Heart left ventricle (tissue), 16 donors: ENCODE results near the gene ELMOD3. TPM values are rescaled to one million over a fixed set of nuclear protein-coding genes. Genes with fewer than 3 reads are reported as not detected.
A peak's percentile ranks its signal among the peaks of the same experiment; 100 is the strongest.

Source experiments
- ATAC-seq, 4 donors: fragments of 200-7000 bp; cut with Tn5 transposase; one replicate each; pipeline ENCODE4 v1.9.1; 2020 to 2022; ENCODE audit warnings: moderate library complexity in 4 of 4, mild to moderate bottlenecking in 3 of 4, moderate number of reproducible peaks in 1 of 4
- DNase-seq, 5 donors: peaks; one replicate each; pipeline ENCODE4 v3.0.0-alpha.2; 2020
- H3K27ac ChIP-seq, 12 donors: fragments of 200-600 bp; sonication (generic) in 4 of 12; one replicate each; pipeline versions ENCODE4 v1.5.0 to v1.8.0; 2016 to 2022; ENCODE audit warnings: mild to moderate bottlenecking in 2 of 12
- H3K27me3 ChIP-seq, 9 donors: fragments of 200-600 bp; sonication (generic) in 2 of 9; one replicate each; pipeline versions ENCODE4 v1.5.1 to v1.8.0; 2016 to 2022; ENCODE audit warnings: mild to moderate bottlenecking in 3 of 9
- H3K36me3 ChIP-seq, 9 donors: fragments of 200-600 bp; sonication (generic) in 2 of 9; one replicate each; pipeline versions ENCODE4 v1.5.0 to v1.8.0; 2018 to 2022; ENCODE audit warnings: mild to moderate bottlenecking in 2 of 9
- H3K4me1 ChIP-seq, 12 donors: fragments of 200-600 bp; sonication (generic) in 4 of 12; one replicate each; pipeline versions ENCODE4 v1.5.0 to v1.8.0; 2016 to 2022; ENCODE audit warnings: mild to moderate bottlenecking in 3 of 12
- H3K4me3 ChIP-seq, 12 donors: fragments of 200-600 bp; sonication (generic) in 4 of 12; one replicate each; pipeline versions ENCODE4 v1.5.0 to v1.8.0; 2017 to 2022; ENCODE audit warnings: mild to moderate bottlenecking in 9 of 12, moderate library complexity in 4 of 12
- H3K9me3 ChIP-seq, 12 donors: fragments of 200-600 bp; sonication (generic) in 4 of 12; one replicate each; pipeline versions ENCODE4 v1.5.0 to v1.8.0; 2016 to 2022; ENCODE audit warnings: mild to moderate bottlenecking in 1 of 12
- POLR2A ChIP-seq, 2 donors: fragments of 450-650 bp; IDR thresholded peaks; one replicate each; pipeline ENCODE4 v1.6.1; 2017; ENCODE audit warnings: antibody characterized with exemption in 2 of 2, mild to moderate bottlenecking in 2 of 2, moderate library complexity in 2 of 2
- WGBS, 4 donors: extraction: QIAGEN DNeasy Blood & Tissue Kit in 2 of 4; methylation state at CpG; one replicate each; pipeline versions ENCODE4 v1.1.5 to v1.1.7; 2013 to 2018; 5-methylcytosine and 5-hydroxymethylcytosine counted together
- intact Hi-C, 10 donors: fragments of 100-400 bp; cut with DNase I; formaldehyde crosslinking; loops; one replicate each; pipeline versions ENCODE4 v1.11.1 to v1.14.2; 2022
- polyA plus RNA-seq, 2 donors: library from polyadenylated mRNA; stranded (reverse); fragments of 200-250 nt; gene quantifications; one replicate each; pipeline ENCODE4 v1.2.3, GENCODE V29; 2013
- total RNA-seq, 9 donors: library from RNA; depleted of rRNA in 2 of 9; stranded (reverse); fragments of >200 nt in 2 of 9; fragmentation: NEBNext Ultra II Directional in 3 of 9; extraction: Animal tissue kit (Norgen Biotek cat#: 25700) in 3 of 9; gene quantifications; one replicate each; pipeline versions ENCODE4 v1.1.0 to v1.2.4, GENCODE V29; 2016 to 2023
- TF ChIP-seq, protein P1 (sequence below), 12 donors: fragments of 200-600 bp; sonication (generic) in 4 of 12; IDR thresholded peaks; one replicate each; pipeline versions ENCODE4 v1.5.0 to v1.8.0; 2018 to 2022; ENCODE audit warnings: antibody characterized with exemption in 12 of 12, mild to moderate bottlenecking in 5 of 12
- donor health status: ischemic (EF 13 %, LVEDD 7.1; RV severe dilation, severe dysfunction).
- donor health status: healthy with polysubstance abuse.
- donor health status: DM: no; HTN: yes; CAD: no.
- donor health status: DM: no; HTN: no; CAD: no.
- donor health status: ischemic (EF 25% LVEDD 6.9; RV normal size, moderate dysfunction).
- donor health status: ischemic (EF 25% LVEDD 5.7; RV mildly dilated, moderate dysfunction).
- donor health status: healthy.
- donor health status: DM: yes; HTN: yes; CAD: no.
- donor health status: ischemic (EF 35%, LVEDD 5.7; RV mildly dilated, moderate dysfunction).
- donor health status: nonischemic (EF 11% LVEDD 7.7; RV severe dilation, severe dysfunction).
- donor health status: DM: yes; HTN: yes; CAD: no.
- donor health status: PGD.
- donor health status: ischemic (EF 29% LVEDD 5.4; RV normal size, mild dysfunction).
- donor health status: nonischemic (EF 23%, LVEDD 6.1; RV moderate dilation, normal function).

Gene ELMOD3
- total and polyA plus RNA-seq, 11 donors: 6.0 to 18.0 (median 10.2) TPM

DNA sequence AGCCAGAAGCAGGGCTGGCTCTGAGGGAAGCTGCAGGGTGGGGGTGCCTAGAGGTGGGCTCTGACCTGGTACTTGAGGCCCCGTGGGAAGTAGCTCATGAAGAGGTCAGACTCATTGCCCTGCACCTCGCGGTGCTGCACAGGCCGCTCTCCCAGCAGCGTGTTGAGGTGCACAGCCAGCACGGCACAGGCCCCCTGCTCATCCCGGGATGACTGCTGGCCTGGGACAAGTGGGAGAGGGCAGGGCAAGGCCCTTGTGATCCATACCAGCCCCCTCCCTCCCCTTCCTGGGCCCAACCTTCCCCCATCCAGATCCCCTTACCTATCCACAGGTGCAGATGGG lies 46.9 kb downstream of the ELMOD3 start:
- Histone ChIP-seq H3K36me3 (peaks cover 0 to 26% (median 0%) of the 10 kb centered on the region in 9 donors), H3K9me3 (peaks cover 0 to 18% (median 8%) of the 10 kb centered on the region in 12 donors), H3K4me3 (no peak overlapping the region), H3K27me3 (no peaks in the 10 kb centered on the region), H3K4me1 (peaks cover 0 to 18% (median 0%) of the 10 kb centered on the region in 12 donors), H3K27ac (no peak overlapping the region)
- WGBS, 4 donors: 91 to 95% (median 93%) methylated on average over 7 of the region's 7 CpGs; no CpG with 5 or more reads in 1 of the 4 donors
- TF ChIP-seq, protein P1, sequence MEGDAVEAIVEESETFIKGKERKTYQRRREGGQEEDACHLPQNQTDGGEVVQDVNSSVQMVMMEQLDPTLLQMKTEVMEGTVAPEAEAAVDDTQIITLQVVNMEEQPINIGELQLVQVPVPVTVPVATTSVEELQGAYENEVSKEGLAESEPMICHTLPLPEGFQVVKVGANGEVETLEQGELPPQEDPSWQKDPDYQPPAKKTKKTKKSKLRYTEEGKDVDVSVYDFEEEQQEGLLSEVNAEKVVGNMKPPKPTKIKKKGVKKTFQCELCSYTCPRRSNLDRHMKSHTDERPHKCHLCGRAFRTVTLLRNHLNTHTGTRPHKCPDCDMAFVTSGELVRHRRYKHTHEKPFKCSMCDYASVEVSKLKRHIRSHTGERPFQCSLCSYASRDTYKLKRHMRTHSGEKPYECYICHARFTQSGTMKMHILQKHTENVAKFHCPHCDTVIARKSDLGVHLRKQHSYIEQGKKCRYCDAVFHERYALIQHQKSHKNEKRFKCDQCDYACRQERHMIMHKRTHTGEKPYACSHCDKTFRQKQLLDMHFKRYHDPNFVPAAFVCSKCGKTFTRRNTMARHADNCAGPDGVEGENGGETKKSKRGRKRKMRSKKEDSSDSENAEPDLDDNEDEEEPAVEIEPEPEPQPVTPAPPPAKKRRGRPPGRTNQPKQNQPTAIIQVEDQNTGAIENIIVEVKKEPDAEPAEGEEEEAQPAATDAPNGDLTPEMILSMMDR (IDR thresholded peaks at IDR 0.05): no peak
- no peak for TF ChIP-seq POLR2A (IDR thresholded peaks at IDR 0.05)
- ATAC-seq: no peak
- no peak for DNase-seq
- intact Hi-C loops: no loop called here

DNA sequence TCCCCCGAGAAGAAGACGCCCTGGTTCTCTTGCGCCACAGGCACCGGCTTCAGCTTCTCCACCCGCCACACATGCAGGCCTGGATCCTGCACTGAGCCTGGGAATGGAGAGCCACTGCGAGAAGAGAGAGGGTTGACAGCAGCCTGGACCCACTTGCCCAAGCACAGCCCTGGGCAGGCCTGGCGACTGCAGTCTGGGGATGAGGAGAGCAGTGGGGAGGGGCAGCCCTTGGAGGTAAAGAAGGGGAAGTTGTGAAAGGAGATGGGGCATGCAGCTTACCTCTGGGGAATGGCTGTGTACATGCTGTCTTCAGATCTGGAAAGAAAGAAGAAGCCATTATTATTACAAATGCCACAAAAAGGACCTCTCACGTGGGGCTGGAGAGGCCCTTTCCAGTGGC lies 47.3 kb downstream of the ELMOD3 start:
- ATAC-seq: no peak
- Histone ChIP-seq H3K27ac (no peak overlapping the region), H3K4me1 (peaks cover 0 to 22% (median 0%) of the 10 kb centered on the region in 12 donors), H3K9me3 (peaks cover 0 to 18% (median 8%) of the 10 kb centered on the region in 12 donors), H3K27me3 (no peaks in the 10 kb centered on the region), H3K36me3 (peaks cover 0 to 22% (median 0%) of the 10 kb centered on the region in 9 donors), H3K4me3 (no peak overlapping the region)
- 93 to 96% (median 94%) methylated on average over 6 to 8 of the region's 8 CpGs for whole genome bisulfite sequencing, 4 donors
- no peak for TF ChIP-seq POLR2A (IDR thresholded peaks at IDR 0.05)
- TF ChIP-seq, protein P1 (IDR thresholded peaks at IDR 0.05): no peak
- DNase-seq: no peak
- intact Hi-C loops: no loop called here

DNA sequence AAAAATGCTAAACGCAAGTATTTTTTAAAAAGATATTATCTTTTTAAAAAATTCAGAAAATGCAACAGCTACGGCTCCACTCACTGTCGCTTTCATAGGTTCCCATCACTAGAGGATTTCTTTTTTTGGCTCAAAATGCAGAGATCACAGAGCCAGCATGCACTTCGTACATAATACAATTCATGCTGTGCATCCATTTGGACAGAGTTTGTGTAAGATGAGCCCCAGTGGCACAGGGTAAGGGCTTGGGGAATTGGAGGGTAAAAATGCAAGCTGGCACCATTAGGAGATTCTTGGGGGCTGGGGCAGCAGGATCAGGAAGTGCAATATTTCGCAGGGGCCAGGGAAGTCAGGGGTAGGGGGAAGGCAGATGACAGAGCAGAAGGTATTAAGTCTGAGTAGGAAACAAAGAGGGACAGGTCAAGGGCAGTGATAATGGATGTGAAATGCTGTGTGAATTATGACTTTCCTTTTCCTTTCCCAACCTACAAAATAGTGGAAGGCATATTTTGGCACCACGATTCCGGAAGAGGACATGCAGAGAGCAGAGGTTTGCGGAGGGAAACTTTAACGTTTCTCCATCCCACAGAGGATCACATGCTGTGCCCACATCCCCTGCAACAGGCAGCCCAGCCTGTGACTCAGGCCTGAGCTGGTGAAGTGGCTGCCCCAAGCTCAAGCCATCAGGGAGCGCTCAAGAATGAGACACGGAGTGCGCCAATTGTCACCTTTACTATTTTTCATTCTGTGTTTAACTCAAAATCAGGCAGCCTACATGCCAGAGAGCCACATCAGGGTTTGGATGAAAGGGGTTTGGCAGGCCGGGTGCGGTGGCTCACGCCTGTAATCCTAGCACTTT lies 50.9 kb downstream of the ELMOD3 start:
- TF ChIP-seq POLR2A (IDR thresholded peaks at IDR 0.05): no peak
- TF ChIP-seq, protein P1 (IDR thresholded peaks at IDR 0.05): no peak
- Histone ChIP-seq H3K4me1 (peaks cover 0 to 57% (median 2%) of the 10 kb centered on the region in 12 donors), H3K27ac (peak overlapping the region in 3 of 12 donors; percentile 29 to 84 (median 30)), H3K27me3 (no peaks in the 10 kb centered on the region), H3K9me3 (peaks cover 0 to 18% (median 8%) of the 10 kb centered on the region in 12 donors), H3K36me3 (peaks cover 0 to 13% (median 0%) of the 10 kb centered on the region in 9 donors), H3K4me3 (peak overlapping the region in 1 of 12 donors; percentile 27)
- intact Hi-C loops: no loop called here
- 72 to 78% (median 73%) methylated on average over 15 of the region's 15 CpGs for WGBS, 4 donors
- DNase-seq: peak in 4 of 5 donors; percentile 44 to 56 (median 52)
- ATAC-seq: peak in 3 of 4 donors; percentile 45 to 72 (median 53)

DNA sequence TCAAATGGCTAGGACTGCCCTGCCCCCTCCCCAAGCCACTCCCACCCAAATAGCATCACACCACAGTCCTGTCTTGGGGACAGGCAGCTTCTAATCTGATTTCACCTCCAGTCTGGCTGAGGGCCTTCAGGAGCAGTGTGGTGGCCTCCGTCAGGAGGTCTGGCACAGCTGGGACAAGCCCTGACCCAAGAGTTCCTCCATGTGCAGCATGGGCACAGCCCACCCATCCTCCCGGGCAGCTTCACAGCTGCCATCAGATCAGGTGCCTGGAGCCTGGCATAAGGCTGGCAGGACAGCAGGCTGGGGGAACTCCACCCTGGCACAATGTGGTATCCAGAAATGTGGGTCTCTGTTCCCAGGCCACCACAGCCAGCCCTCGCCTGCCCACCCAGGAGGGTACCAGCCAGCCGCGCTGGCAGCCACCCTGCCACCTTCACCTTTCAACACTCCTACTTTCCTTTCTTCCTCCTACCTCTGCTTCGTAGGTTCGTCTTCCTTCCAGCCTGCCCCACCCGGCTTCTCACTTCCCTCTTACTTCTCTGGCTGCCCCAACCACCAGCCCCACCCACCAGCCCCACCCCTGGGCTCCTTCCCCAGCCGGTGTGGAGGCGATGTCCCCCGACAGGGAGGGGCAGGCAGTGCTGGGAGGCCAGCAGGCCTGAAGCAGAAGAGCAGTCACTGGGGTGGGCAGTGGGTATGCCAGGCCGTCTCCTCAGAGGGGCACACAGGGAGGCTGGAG lies 55.4 kb downstream of the ELMOD3 start, which contains the start of gene CAPG:
Gene CAPG, minus strand, starts transcription at position 522 of the 739 bp plus-strand sequence. CDS start 8,221 bp downstream, outside the sequence.
- 58 to 66% (median 62%) methylated on average over 12 of the region's 12 CpGs for WGBS, 4 donors
- H3K27me3 ChIP-seq: peaks cover 0 to 12% (median 5%) of the 10 kb centered on the region in 9 donors
- H3K27ac ChIP-seq: peak within 1 kb of the TSS in 2 of 12 donors; percentile 5 to 84
- peak in 4 of 5 donors; percentile 52 to 83 (median 61) for DNase-seq
- peak in 3 of 4 donors; percentile 21 to 33 (median 22) for ATAC-seq
- H3K4me1 ChIP-seq: peaks cover 0 to 72% (median 8%) of the 10 kb centered on the region in 12 donors
- intact Hi-C loops: no loop called here
- no peaks in the 10 kb centered on the region for H3K36me3 ChIP-seq
- TF ChIP-seq POLR2A (IDR thresholded peaks at IDR 0.05): no peak
- TF ChIP-seq, protein P1 (IDR thresholded peaks at IDR 0.05): no peak
- no peaks in the 10 kb centered on the region for H3K9me3 ChIP-seq
- peak within 1 kb of the TSS in 3 of 12 donors; percentile 6 to 57 (median 30) for H3K4me3 ChIP-seq
